Measurements from ENCODE around the gene CHRNB2.

Gene CHRNB2

DNA sequence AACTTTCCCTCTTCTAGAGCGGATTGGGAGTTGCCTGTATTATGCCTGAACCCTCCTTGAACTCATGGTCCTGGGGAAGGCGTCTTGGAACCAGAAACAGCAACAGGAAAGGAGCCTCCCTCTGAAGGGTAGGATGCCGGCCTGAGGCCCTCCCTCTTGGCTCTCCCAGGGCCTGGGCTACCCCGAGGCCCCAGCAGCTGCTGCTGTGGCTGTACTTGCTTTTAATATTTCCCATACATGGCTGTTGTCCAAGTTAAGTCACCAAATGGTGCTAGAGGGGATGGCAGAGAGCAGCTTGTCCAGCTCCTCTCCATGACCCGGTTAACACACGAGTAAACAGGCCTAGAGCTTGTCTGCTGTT is 10.5 kb downstream of the CHRNB2 start:
- DNase-seq (ENCODE audit: low read depth in 2 of 2) = no peak

DNA sequence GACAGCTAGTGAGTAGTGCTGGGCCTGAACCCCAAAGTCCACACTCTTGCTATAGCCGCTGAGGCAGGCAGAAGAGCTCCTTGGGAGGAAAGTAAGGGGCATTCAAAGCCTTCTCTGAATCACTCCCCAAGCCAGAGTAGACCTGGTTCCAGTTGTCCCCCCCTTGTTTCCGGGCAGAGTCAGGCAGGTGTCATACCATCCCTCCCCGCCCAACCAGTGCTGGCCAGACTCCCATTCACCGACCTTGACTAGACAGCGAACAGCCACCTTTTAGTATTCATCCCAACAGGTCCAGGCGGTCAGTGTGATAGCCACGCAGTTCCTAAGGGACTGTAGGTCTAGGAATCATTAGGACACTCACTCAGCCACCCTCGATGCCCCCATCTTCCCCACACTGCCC is 11.8 kb downstream of the CHRNB2 start:
- DNase-seq (ENCODE audit: low read depth in 2 of 2) = no peak

DNA sequence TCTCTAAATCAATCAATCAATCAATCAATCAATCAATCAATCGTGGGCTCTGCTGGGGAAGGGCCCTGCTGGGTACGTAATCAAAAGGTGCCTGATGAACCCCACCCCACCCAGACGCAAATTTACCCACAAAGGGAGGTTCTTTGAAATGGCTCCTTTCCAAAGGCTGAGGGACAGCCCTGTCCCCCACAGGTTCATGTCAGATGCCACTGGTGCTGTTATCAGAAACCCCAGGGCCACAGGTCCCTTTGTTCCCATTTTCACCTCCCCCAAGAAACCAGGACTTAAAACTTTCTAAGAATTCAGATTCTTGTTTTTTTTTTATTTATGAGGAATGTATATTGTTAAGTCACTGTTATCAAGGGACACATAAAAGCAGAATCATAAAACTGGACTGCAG is 14.2 kb downstream of the CHRNB2 start:
- no peak for DNase-seq (ENCODE audit: low read depth in 2 of 2)

DNA sequence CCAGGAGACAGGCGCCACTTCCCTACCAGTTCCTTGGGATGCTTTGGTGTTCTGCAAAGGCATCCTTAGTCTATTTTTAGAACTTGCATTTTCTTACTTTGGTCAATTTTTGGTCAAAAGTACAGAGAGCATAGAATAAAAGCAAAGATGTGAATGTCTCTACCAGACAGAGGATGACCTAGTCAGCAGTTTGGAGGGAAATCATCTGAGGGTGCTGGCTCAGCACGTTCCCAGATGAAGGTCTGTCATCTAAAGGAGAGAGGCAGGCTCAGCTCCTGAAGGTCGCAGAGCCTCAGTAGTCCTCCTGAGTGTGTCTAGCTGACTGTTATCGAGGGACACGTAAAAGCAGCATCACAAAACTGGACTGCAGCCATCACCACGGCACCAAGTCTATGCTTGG is 15.3 kb downstream of the CHRNB2 start:
- DNase-seq (ENCODE audit: low read depth in 2 of 2) = no peak

DNA sequence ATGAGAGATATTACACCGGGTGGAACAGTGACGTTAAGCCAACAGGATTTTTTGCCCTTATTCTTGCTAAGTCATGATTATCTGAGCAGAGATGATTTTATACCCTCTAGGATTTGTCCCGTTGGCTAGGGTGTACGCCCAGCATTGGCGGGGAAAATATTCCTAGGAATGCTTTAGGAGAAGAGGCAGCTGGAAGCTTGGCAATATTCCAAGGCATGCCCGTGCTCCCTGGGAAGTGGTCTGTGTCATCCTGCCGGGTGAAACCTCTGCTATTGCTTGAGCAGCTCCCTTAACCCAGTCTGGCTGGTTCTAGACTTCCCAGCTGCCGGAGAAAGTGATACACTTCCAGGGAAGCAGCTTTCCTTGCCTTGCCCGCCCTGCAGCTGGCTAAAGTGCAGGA is 16.2 kb downstream of the CHRNB2 start:
- DNase-seq (ENCODE audit: low read depth in 2 of 2) = no peak

DNA sequence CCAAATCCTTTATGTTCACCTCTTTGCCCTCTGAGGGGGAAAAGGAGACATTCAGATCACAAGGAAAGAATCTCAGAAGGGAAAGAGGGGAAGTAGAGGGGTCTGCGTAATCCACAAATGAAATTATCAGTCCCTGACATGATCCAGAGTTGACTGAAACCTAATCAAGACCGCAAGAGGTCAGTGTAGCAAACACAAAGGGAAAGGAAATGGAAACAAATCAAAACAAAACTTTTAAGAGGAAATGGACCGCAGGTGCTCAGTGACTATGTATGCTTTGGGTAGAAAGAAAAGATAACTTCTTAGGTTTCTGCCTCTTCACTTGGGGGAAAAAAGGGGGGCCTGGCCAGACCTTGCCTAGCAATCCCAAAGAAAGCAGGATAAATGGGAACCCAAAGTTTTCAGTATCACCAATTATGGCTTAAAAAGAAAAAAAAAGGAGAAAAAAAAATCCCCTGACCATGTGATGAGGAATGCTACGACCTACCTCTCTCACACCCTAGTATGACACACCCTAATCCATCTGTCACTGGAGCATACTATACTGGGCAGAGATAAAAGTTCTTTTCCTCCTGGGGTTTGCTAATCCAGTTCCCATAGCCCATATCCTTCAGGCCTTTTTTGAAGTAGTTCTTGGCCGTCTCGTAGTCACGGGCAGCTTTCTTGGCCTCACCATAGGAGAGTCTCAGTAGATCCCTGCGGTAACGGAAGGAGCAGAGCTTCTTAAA is 16.9 kb downstream of the CHRNB2 start:
- DNase-seq (ENCODE audit: low read depth in 2 of 2) = no peak

DNA sequence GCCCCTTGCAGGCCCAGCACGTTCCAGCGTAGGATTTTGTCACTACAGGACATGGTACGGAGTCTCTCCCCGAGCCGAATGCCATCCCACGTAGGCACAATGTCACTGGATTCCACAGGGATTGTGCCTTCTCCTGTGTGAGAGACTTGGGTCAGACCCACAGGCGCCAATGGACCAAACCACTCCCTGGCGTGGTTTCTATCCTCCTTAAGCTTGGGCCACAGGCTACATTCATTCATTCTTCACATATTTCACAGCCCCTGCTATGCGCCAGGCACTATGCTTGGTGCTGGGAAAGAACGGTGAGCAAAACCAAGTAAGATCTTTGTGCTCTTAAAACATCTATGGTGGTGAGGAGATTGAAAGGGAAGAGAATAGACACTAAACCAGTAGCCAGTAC is 18.7 kb downstream of the CHRNB2 start:
- no peak for DNase-seq (ENCODE audit: low read depth in 2 of 2)

DNA sequence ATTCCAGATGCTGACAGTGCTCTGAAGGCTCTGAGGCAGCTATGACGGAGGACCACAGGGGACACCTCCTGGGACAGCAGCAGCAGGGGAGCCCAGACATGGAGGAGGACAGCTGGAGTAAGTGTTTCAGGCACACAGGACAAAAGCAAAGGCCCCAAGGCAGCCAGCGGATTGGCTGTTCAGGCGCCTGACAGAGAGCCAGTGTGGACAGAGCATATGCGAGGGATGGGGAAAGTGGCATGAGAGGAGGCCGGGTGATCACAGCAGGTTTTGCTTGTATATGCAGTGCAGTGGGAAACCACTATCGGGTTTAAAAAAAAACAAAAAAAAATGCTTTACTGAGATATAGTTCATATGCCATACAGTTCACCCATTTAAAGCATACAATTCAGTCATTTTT is 19.1 kb downstream of the CHRNB2 start:
- no peak for DNase-seq (ENCODE audit: low read depth in 2 of 2)

DNA sequence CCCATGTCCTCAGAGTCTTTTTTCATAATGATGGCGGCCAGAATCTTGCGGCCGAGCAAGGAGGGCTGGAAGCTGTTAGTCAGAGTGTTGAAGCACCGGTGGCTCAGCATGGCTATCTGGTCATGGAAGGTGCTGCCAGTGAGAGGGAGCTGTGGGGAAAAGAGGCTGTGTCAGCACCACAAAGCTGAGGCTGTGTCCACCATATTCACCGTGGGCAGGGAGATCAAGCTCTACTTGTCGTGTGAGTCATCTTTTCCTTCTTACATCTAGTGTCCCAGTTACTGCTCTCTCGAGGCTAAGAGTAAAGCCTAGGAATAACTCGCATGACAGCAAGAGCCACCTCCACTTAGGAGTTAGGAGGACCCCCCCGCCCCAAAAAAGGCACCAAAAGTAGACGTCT is 22.2 kb downstream of the CHRNB2 start:
- no peak for DNase-seq (ENCODE audit: low read depth in 2 of 2)

DNA sequence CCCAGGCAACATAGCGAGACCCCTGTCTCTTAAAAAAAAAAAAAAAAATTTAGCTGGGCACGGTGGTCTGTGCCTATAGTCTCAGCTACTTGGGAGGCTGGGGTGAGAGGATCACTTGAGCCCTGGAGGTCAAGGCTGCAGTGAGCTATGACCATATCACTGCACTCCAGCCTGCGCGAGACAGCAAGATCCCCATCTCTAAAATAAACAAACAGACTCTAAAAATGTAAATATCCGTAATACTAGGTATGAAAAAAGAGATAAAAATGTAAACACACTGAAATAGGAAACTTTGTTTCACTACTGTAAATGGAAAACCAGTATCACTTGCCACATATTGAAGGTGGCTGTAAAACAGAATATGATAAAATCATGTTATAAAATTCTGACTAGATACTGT is 23.2 kb downstream of the CHRNB2 start:
- DNase-seq (ENCODE audit: low read depth in 2 of 2) = no peak

DNA sequence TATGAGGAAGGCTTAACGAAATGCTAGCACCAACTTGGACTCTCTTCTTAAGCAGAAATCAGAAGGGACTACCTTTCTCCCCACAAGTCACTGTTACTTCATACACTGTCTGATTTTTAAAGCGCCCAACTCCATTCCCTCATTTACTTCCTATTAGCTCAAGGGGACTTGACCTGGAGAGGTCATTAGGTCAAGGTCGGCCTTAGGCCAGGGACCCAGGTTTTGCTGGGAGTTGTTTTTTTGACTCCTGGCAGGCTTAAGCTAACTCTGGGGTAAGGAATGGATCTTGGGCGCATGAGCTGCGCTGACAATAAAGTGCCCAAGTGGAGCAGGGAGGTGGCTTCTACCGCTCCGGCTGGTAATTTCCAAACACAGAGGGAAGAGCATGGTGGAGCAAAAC is 23.6 kb downstream of the CHRNB2 start:
- DNase-seq (ENCODE audit: low read depth in 2 of 2) = no peak

DNA sequence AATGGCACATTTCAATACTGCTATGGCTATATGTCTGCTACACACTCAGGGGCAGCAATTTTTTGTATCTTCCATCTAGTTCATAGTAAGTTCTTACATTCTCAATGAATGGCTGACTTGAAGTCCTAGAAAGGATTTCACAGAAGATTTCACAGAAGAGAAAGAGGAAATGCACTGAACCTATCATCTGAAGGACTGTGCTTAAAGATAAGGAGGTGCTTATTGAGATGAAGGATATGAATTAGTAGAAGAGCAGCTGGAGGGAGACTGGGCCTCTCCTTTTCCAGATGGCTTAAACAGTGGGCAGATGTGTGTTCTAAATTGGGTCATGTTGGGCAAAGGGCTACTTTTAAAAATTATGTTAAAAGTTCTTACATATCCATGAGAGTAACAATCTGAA is 25.8 kb downstream of the CHRNB2 start:
- no peak for DNase-seq (ENCODE audit: low read depth in 2 of 2)

DNA sequence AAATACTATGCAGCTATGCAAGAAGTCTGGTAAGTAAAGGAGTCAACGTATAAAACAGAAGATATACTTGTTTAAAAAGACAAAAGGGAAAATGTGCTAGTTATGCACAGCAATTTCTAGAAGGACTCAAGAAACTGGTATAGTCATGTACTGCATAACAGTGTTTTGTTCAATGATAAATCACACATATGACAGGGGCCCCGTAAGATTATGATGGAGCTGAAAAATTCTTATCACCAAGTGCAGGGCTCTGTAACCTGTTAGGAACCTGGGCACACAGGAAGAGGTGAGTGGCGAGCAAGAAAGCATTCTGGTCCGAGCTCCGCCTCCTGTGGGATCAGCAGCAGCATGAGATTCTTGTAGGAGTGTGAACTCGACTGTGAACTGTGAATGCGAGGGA is 27.2 kb downstream of the CHRNB2 start:
- no peak for DNase-seq (ENCODE audit: low read depth in 2 of 2)

DNA sequence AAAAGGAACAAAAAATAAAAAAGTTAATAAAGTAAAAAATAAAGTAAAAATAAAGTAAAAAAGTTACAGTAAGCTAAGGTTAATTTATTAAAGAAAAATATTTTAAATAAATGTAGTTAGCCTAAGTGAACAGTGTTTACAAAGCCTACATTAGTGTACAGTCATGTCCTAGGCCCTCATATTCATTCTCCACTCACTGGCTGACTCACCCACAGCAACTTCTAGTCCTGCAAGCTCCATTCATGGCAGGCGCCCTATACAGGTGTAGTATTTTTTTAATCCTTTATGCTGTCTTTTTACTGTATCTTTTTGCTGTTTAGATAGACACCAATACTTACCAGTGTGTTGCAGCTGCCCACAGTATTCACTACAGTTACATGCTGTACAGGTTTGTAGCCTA is 28.0 kb downstream of the CHRNB2 start:
- DNase-seq (ENCODE audit: low read depth in 2 of 2) = no peak

DNA sequence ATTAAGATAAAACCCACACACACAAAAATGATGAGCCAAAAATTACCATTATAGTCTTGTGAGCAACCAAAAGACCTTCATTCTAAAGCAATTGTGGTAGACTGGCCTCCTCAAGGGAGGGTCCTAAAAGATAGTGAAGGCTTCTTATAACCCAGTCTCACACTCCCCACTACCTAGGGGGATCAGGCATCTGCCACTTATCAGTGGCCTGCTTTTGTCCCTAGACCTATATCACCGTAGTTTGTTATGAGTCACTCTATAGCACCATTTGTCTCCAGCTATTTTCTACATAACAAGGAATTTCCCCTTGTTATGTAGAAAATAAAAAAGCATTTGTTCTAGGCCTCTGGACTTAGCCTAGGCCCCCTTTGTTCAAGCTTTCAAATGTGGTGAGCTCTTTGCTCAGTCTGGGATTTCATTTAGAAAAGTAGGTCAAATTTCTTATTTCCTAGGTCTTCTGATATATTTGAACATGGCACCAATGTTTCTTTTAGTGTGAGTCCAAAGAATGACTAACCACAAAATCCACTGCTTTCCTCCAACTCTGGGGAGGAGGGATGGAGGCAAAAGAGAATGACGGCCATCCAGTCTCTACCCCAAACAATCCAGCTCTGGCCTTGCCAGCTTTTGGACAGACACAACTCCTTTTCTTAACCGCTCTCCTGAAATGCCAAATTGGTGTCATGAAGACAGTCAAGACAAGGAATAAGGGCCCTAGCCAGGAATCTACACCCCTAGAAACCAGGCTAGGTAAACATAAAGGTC is 31.5 kb downstream of the CHRNB2 start:
- DNase-seq (ENCODE audit: low read depth in 2 of 2) = no peak

DNA sequence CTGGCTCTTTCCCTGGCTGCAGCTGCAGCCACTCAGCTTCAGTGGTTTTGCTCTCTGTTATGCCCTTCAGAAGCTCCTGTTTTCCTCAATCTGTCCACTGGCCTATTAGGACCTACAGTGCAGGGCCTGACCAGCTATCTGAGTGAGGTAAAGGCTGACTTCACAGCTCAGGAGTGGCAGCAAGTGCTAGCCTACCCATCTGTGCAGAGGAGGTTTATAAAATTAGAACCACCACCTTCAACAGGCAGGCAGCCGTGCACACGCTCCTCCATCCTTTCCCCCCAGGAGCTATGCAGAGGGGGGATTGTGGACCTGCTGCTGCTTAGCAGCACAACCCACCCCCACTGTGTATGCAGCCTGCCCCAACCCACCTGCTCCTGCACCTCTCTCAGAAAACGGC is 32.1 kb downstream of the CHRNB2 start:
- DNase-seq (ENCODE audit: low read depth in 2 of 2) = no peak

DNA sequence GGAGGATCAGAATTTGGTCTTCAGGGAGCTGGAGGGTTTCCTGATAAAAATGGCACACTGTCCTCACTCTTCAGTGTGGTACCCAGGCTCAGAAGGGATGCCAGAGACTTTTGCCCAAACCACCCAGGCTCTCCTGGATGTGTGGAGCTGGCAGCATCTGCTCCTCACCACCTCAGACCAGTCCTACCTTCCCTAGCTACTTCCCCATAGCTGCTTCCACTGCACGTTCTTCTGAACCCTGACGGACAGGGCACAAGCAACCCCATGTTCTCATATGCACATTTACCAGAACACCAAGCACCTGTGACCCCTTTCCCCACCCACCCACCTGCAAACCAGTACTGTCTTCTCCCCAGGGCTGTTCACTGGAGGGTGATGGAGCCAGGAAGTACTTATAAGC is 35.7 kb downstream of the CHRNB2 start:
- DNase-seq (ENCODE audit: low read depth in 2 of 2) = no peak

DNA sequence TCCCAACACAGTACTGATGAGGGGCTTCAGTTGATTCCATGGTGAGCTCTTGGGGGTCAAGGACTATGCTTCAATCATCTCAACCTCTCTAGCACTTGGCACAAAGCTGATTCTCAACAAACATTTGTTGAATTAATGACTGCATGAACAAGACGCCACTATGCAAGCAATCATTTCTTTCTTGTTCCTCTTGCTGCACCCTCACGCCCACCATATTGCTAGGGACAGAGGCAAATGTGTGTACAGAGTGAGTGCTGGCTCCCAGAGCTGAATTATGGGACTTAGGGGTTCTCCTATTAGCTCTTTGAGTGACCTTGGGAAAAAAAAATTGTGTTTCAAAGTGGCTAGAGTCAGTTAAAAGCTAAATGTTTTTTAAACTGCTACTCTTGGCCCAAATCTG is 38.0 kb downstream of the CHRNB2 start:
- no peak for DNase-seq (ENCODE audit: low read depth in 2 of 2)

DNA sequence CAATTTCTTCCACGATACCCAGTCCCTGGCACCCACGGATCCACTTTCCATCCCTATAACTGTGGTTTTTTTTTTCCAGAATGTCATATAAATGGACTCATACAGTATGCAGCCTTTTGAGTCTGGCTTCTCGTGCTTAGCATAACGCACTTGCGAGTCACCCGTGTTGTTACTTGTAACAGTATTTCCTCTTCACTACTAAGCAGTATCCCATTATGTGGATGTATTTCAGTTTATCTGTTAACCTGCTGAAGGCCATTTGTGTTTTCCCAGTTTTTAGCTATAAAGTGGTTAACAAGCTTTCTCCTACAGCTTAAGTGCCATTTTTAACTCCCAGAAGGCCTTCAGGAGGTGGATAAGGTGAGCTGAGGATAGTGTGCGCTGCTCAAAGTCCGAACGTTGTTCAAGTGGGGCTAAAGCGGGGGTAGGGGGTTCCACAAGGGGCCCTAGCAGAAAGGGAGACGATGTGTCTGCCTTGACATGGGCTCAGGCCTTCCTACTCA is 39.6 kb downstream of the CHRNB2 start:
- no peak for DNase-seq (ENCODE audit: low read depth in 2 of 2)

DNA sequence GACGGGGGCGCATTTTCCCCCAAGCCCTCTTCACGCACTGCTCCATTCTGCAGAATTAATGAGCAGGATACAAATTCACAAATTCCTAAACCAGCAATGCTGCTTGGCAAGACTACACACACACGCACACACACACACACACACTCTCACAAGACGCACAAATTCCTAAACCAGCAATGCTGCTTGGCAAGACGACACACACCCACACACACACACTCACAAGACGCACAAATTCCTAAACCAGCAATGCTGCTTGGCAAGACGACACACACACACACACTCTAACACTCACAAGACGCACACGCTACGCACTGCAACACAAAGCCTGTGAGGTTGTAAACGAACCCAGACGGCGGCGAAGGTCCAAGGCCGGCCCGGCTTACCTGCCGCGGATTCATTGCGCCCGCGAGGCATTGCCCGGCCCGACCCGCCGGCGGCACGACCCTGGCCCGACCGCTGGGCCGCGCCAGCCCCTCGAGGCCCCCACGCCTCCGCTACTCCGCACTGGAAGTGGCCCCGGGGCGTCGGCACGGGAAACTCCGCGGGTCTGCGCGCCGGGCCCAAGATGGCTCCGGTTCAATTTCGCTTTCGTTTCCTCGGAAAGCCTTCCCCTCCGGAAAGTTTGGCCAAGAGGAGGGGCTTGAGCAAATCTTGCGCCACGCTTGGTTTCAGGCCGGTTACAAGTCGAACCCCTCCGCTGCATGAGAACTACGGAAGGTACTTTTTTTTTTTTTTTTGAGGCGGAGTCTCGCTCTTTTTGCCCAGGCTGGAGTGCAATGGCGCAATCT is 40.2 kb downstream of the CHRNB2 start, which contains the start of gene ADAR:
Gene ADAR, minus strand, starts transcription at position 578 of the 788 bp plus-strand sequence. Its CDS starts 180 bp downstream, at position 398.
- peak; percentile 79 for DNase-seq (ENCODE audit: low read depth in 2 of 2)

DNA sequence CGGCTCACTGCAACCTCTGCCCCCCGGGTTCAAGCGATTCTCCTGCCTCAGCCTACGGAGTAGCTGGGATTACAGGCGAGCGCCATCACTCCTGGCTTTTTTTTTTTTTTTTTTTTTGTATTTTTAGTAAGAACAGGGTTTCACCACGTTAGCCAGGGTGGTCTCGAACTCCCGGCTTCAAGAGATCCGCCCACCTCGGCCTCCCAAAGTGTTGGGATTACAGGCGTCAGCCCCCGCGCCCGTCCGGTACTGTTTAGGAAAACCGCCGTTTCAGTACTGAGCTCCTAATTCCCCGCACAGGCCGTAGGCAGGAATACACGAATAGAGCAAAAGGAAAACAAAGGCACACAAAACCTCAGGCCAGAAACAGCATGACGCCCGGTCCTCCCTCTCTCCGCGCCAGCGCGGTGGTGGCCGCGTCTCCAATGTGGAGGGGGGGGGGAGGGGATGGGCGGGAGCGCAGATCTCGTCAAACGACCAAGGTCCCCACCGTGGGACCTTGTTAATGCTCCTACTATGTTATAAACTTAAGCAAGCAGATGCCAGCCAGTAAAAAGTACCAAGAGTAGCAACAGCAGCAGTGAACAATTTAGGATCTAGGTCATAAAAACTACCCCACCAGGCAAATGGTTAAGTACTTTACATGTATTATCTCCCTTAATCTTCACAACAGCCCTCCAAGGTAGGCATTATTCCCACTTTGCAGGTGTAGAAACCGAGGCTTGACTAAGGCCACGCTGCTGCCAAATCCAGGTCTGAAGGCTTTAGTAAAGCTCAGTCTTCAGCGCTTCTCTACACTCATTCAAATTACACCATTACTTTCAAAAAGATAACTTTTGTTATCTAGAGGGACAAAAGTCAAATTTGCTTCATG is 41.1 kb downstream of the CHRNB2 start:
- peak in 1 of 2 donors; percentile 18 for DNase-seq (ENCODE audit: low read depth in 2 of 2)

Data from activated CD4-positive, alpha-beta T cell treated with anti-CD3 and anti-CD28 coated beads for 24 hours (primary cell).